Activated T-helper 1 cell treated with Interleukin-2 at 50 U/mL for 16 hours (primary cell): ENCODE measurements around the gene TMEM147.
"Not testable (repeated sequence)": the region's sequence is repeated elsewhere in the genome, so short reads cannot be mapped to it uniquely, and the experiment has no call there.

ENCODE experiments used
- DNase-seq: peaks from one replicate; pipeline ENCODE4 v3.0.0-alpha.2; 2020; ENCODE audit warnings: low read depth

TMEM147 gene

DNA sequence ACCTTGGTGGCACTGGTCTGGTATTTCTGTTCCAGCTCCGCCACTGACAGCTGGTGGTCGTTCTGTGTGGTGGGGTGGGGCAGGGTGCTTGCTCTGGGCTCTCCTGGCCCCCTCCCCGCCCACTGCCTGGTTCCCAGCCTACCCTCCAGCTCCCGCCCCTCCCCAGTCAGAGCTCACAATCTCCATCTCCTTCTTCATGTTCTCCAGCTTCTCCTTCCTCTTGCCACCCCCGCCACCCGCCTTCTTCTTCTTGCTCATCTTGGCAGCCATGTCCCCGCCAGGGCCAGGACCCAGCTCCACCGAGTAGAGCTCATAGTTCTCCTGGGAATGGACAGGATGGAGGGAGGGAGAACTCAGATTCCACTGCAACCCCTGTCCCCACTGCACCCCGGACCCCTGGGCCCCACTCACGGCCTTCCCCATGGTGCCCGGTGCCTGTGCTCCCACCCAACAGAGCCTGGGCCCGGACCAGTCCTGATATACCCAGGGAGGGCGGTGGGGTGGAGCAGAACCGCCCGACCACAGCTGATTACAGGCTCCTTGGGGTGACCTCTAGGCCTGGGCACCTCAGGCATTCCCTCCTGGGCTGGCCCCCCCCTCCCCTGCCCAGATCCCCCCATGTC lies 17.9 kb downstream of the TMEM147 start, which contains the start of gene ATP4A:
Gene ATP4A (minus strand): TSS at position 452 of the 623 bp plus-strand sequence. CDS start 29 bp downstream, at position 423.
- no peak for DNase-seq

- DNase-seq: no peak
Observed at GRCh38 chr19:35565016-35565856, 19.8 kb downstream of the TMEM147 start.

GRCh38 chr19:35566738-35567137 lies 21.3 kb downstream of the TMEM147 start:
- no peak for DNase-seq

- no peak for DNase-seq
Observed at GRCh38 chr19:35569281-35569781, 23.9 kb downstream of the TMEM147 start.

GRCh38 chr19:35571406-35571965 lies 26.1 kb downstream of the TMEM147 start:
- DNase-seq: no peak

- no peak for DNase-seq
Observed at GRCh38 chr19:35577918-35578317, 32.5 kb downstream of the TMEM147 start.

DNA sequence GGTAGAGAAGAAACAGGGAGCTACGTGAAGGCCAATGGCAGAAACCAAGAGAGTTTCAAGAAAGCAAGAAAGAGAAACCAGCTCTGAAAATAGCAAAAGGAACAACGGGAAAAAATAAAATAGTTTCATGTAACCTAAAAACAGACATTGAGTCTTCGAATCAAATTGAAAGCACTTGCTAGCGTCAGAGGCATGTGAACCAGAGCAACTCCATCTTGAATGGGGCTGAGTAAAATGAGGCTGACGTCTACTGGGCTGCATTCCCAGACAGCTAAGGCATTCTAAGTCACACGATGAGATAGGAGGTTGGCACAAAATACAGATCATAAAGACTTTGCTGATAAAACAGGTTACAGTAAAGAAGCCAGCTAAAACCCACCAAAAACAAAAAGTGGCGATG lies 33.3 kb downstream of the TMEM147 start:
- DNase-seq: no peak

DNA sequence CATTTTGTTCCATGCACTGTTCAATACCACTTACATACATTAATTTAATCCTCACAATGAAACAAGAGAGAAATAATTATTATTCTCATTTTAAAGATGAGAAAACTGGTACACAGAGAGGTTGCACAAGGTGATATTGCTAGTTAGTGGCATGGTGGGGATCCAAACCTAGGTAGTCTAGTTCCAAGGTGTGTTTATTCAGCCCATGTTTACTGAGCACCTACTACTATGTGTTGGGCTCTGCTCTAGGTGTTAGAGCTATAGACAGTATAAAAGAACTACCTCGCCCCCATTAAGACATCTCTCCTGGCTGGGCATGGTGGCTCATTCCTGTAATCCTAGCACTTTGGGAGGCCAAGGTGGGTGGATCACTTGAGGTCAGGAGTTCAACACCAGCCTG lies 37.3 kb downstream of the TMEM147 start:
- DNase-seq: no peak

DNA sequence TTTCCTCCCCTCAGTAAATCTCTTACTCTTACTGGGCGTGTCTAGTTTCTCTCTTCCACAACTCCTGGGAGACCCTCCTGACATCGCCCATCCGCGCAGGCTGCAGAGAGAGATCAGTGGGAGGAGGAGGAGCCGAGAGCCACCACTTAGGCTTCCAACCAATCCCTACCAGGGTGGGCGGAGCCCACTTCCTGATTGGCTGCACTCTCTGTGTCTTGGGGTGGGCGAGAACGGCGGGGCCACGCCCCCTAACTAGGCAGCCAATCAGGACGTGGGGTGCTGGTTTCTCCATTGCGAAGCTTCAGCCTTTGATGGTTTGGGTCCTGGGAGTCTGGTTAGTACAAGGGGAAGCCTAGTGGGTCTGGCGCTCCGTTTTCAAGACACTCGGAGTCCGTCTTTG lies 40.4 kb downstream of the TMEM147 start, which contains the start of gene PMIS2:
Gene PMIS2 (plus strand): TSS at position 326 of the 400 bp plus-strand sequence. CDS start 87 bp downstream, outside the sequence.
- no peak for DNase-seq

DNA sequence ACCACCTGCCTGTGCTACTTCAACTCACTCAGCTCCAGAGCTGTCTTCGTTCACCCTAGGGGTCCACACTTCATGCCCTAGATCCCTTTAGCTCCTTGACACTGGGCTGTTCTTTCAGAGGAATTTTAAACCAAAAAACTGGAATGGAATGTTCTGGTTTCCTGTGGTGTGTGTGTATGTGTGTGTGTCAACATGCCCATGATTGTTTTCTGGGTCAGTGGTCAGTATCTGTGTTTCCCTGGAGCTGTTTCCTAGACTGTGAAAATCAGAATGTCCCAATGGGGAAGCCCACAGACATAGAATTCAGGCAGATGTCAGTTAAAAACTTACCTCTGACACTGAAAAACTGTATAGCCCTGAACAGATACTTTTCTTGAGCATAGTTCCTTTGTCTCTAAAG lies 41.9 kb downstream of the TMEM147 start:
- no peak for DNase-seq

DNA sequence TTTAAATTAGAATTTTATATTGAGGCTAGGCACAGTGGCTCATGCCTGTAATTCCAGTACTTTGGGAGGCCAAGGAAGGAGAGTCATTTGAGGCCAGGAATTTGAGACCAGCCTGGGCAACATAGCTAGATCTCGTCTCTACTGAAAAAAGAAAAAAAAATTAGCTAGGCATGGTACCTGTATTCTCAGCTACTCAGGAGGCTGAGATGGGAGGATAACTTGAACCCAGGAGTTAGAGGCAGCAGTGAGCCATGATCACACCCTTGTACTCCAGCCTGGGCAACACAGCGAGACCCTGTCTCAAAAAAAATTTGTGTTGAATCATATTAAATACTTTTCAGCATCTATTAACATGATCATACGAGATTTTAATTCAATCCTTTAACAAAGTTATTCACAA lies 45.4 kb downstream of the TMEM147 start:
- DNase-seq: no peak

- no peak for DNase-seq
Observed at GRCh38 chr19:35592226-35592625, 46.8 kb downstream of the TMEM147 start.

- DNase-seq: not testable (repeated sequence)
Observed at GRCh38 chr19:35595026-35595425, 49.6 kb downstream of the TMEM147 start.

DNA sequence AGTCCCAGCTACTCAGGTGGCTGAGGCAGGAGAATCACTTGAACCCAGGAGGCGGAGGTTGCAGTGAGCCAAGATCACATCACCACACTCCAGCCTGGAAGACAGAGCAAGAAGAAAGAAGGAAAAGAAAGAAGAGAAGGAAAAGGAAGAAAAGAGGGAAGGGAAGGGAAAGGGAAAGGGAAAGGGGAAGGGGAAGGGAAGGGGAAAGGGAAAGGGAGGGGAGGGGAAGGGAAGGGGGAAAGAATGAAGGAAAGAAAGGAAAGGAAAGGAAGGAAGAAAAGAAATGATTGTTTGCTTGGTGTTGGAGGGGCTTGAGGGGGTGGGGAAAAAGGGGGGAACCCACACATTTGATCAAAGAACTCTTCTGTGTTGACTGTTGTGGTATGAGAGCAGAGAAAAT lies 50.5 kb downstream of the TMEM147 start:
- no peak for DNase-seq

GRCh38 chr19:35596366-35596999 lies 51.1 kb downstream of the TMEM147 start:
- DNase-seq: no peak
